ENCODE data around the gene CHST15. TPM values are rescaled to one million over a fixed set of nuclear protein-coding genes. Genes with fewer than 3 reads are reported as not detected.

Gene CHST15
- total and polyA plus RNA-seq, 9 donors: 35.9 to 93.0 (median 52.5) TPM

DNA sequence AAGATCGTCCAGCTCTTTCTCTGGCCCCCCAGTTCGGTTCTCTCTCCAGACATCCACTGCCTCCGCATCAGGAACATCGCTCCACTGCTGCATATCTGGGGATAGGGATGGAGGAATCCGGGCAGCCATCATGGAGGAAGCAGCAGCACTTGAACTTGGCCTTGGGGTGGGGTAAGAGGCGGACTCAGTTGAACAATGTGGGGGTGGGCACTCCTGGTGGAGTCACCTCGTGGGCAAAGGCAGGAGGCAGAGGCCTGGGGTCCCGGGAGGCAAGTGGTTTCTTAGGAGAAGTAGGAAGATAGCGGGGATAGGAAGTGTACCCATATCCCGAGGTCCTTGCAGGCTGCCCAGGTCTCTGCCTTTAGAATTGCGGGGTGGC is 98.3 kb downstream of the CHST15 start:
- peak; percentile 50 to 63 (median 58) for DNase-seq
- TF ChIP-seq EP300 (IDR thresholded peaks at IDR 0.05) (no peak), POLR2A (IDR thresholded peaks at IDR 0.05) (no peak)
- TF ChIP-seq, protein P1, sequence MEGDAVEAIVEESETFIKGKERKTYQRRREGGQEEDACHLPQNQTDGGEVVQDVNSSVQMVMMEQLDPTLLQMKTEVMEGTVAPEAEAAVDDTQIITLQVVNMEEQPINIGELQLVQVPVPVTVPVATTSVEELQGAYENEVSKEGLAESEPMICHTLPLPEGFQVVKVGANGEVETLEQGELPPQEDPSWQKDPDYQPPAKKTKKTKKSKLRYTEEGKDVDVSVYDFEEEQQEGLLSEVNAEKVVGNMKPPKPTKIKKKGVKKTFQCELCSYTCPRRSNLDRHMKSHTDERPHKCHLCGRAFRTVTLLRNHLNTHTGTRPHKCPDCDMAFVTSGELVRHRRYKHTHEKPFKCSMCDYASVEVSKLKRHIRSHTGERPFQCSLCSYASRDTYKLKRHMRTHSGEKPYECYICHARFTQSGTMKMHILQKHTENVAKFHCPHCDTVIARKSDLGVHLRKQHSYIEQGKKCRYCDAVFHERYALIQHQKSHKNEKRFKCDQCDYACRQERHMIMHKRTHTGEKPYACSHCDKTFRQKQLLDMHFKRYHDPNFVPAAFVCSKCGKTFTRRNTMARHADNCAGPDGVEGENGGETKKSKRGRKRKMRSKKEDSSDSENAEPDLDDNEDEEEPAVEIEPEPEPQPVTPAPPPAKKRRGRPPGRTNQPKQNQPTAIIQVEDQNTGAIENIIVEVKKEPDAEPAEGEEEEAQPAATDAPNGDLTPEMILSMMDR (IDR thresholded peaks at IDR 0.05): no peak
- Histone ChIP-seq H3K36me3 (no peaks in the 10 kb centered on the region), H3K27me3 (no peaks in the 10 kb centered on the region), H3K27ac (peak overlapping the region; percentile 32 to 46), H3K4me3 (peak overlapping the region; percentile 21), H3K9me3 (no peaks in the 10 kb centered on the region), H3K4me1 (ENCODE audit: insufficient read depth) (peaks cover 6% of the 10 kb centered on the region)
- 2 to 9% (median 5%) methylated on average over 11 of the region's 11 CpGs for WGBS, 3 donors
- intact Hi-C loops (cut with DNase I): loop anchor here (2.0 to 10.0 kb wide), 5 partner anchors 98 to 394 kb away; partner anchors contain the start of gene CHST15 (in 2 of the 4)

- no peaks in the 10 kb centered on the region for H3K9me3 ChIP-seq
- 2 to 3% (median 2%) methylated on average over 30 of the region's 30 CpGs for WGBS, 3 donors
- no peaks in the 10 kb centered on the region for H3K27me3 ChIP-seq
- peaks cover 6% of the 10 kb centered on the region for H3K4me1 ChIP-seq (ENCODE audit: insufficient read depth)
- DNase-seq: peak; percentile 89 to 97 (median 93)
- intact Hi-C loops (cut with DNase I): loop anchor here (1.0 to 10.0 kb wide), 6 partner anchors 98 to 395 kb away; partner anchors contain the start of gene CHST15 (in 2 of the 4)
- no peaks in the 10 kb centered on the region for H3K36me3 ChIP-seq
- TF ChIP-seq, protein P1 (IDR thresholded peaks at IDR 0.05): peak; percentile 99 to 100 (median 99)
- no peak for TF ChIP-seq EP300 (IDR thresholded peaks at IDR 0.05)
- no peak overlapping the region for H3K4me3 ChIP-seq
- no peak overlapping the region for H3K27ac ChIP-seq
These were observed 98.8 kb downstream of the CHST15 start for GRCh38 chr10:123994417-123995081.

DNA sequence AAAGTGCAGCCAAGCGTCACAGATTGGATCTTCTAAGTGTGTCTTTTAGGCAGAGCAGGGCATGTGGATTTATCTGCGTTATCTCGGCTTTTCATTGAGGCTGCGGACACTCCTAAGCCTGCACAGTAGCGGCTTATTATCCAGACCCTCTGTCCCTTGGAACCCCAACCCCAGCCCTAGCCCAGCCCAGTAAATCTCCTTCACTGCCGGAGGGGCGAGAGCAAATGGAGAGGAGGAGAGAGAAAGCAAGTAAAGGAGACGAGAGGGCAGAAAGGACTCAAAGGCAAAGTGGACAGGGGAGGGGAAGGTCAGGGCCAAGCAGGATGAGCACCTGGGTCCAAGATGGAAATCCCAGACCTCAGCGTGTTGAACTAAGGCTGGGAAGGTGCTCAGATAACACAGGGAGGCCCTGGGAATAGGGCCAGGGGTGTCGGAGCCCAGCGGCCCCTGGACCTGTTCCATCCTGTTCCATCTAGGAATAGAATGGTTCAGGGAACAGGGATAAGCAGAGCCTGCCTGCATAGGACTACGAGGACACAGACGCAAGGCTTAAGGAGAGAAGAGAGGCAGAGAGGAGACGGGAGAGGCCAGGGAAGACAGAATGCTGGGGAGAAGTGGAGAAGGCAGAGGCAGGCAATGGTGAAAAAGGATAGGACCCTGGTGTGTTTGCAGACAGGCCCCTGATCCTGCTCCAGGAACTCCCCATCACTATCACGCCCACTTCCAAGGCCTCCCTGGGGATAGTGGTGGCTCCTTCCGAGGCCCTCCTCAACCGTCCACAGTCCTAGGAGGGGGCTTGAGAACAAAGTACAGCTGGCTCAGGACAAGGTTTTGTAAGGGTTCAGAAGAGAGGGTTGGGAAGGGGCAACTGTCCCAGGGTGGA is 99.6 kb downstream of the CHST15 start:
- H3K36me3 ChIP-seq: no peaks in the 10 kb centered on the region
- H3K27ac ChIP-seq: no peak overlapping the region
- H3K27me3 ChIP-seq: no peaks in the 10 kb centered on the region
- peak in 1 of 5 donors; percentile 36 for DNase-seq
- 31 to 35% (median 32%) methylated on average over 17 of the region's 17 CpGs for WGBS, 3 donors
- TF ChIP-seq EP300 (IDR thresholded peaks at IDR 0.05) (no peak), POLR2A (IDR thresholded peaks at IDR 0.05) (no peak)
- TF ChIP-seq, protein P1 (IDR thresholded peaks at IDR 0.05): no peak
- no peaks in the 10 kb centered on the region for H3K9me3 ChIP-seq
- intact Hi-C loops (cut with DNase I): loop anchor here (1.0 to 10.0 kb wide), 6 partner anchors 99 to 396 kb away; partner anchors contain the start of gene CHST15 (in 2 of the 4)
- no peak overlapping the region for H3K4me3 ChIP-seq
- H3K4me1 ChIP-seq (ENCODE audit: insufficient read depth): peaks cover 6% of the 10 kb centered on the region

All from ovary (tissue), 9 donors.